Aorta (tissue), 5 donors: ENCODE results near the gene TOM1L2. TPM values are rescaled to one million over a fixed set of nuclear protein-coding genes. Genes with fewer than 3 reads are reported as not detected.

Experiments
- ATAC-seq: fragments of 200-7000 bp; cut with Tn5 transposase; one replicate; pipeline ENCODE4 v1.9.1; 2022; ENCODE audit warnings: moderate library complexity; ENCODE audit not compliant: low FRiP score
- DNase-seq, 2 donors: peaks; one replicate each; pipeline ENCODE4 v3.0.0-alpha.2; 2020
- H3K27ac ChIP-seq, 2 donors: one replicate each; pipeline ENCODE4 v1.5.1; 2013; ENCODE audit warnings: low read length in 2 of 2, mild to moderate bottlenecking in 2 of 2, moderate library complexity in 2 of 2, control low read depth in 1 of 2, inconsistent platforms in 1 of 2, low read depth in 1 of 2
- H3K27me3 ChIP-seq, 2 donors: one replicate each; pipeline ENCODE4 v1.6.1; 2013; ENCODE audit warnings: control low read depth in 1 of 2, low read length in 1 of 2, mild to moderate bottlenecking in 1 of 2, moderate library complexity in 1 of 2; ENCODE audit not compliant: insufficient read depth in 2 of 2, control insufficient read depth in 1 of 2
- H3K36me3 ChIP-seq, 2 donors: one replicate each; pipeline ENCODE4 v1.6.1; 2013; ENCODE audit warnings: control low read depth in 1 of 2, low read length in 1 of 2, mild to moderate bottlenecking in 1 of 2; ENCODE audit not compliant: insufficient read depth in 2 of 2, control insufficient read depth in 1 of 2
- H3K4me1 ChIP-seq, 2 donors: one replicate each; pipeline ENCODE4 v1.6.1; 2013; ENCODE audit warnings: low read length in 2 of 2, control low read depth in 1 of 2, mild to moderate bottlenecking in 1 of 2, moderate library complexity in 1 of 2; ENCODE audit not compliant: insufficient read depth in 2 of 2, control insufficient read depth in 1 of 2
- H3K4me3 ChIP-seq, 2 donors: one replicate each; pipeline ENCODE4 v1.5.1; 2013; ENCODE audit warnings: low read length in 2 of 2, control low read depth in 1 of 2, mild to moderate bottlenecking in 1 of 2
- H3K9me3 ChIP-seq: one replicate; pipeline ENCODE4 v1.6.1; 2013; ENCODE audit warnings: mild to moderate bottlenecking, low read length; ENCODE audit not compliant: control insufficient read depth
- WGBS, 2 donors: extraction: QIAGEN DNeasy Blood & Tissue Kit; methylation state at CpG; one replicate each; pipeline ENCODE4 v1.1.7; 2013; 5-methylcytosine and 5-hydroxymethylcytosine counted together
- intact Hi-C, 2 donors: fragments of 100-400 bp; cut with DNase I; formaldehyde crosslinking; loops; one replicate each; pipeline versions ENCODE4 v1.14.2 to v1.15.0; 2022
- polyA plus RNA-seq, 2 donors: library from polyadenylated mRNA; stranded (reverse); fragments of 200-250 nt; gene quantifications; one replicate each; pipeline ENCODE4 v1.2.3, GENCODE V29; 2013
- total RNA-seq, 2 donors: library from RNA; stranded (reverse); fragmentation: NEBNext Ultra II Directional; extraction: Animal tissue kit (Norgen Biotek cat#: 25700); gene quantifications; one replicate each; pipeline ENCODE4 v1.2.1, GENCODE V29; 2021
- donor health status: healthy with polysubstance abuse.
- donor health status: Bipolar disorder and iron deficiency.
- donor health status: DM: no; HTN: no; CAD: no.
- donor health status: DM: no; HTN: no; CAD: no.
- donor health status: DM: yes; HTN: yes; CAD: no.

The TOM1L2 gene
- total and polyA plus RNA-seq, 4 donors: 11.9 to 74.9 (median 54.8) TPM

- peak overlapping the region in 1 of 2 donors; percentile 21 for H3K27ac ChIP-seq
- H3K36me3 ChIP-seq: no peaks in the 10 kb centered on the region
- no peaks in the 10 kb centered on the region for H3K4me1 ChIP-seq
- intact Hi-C loops: loop anchor here in 1 of 2 donors (10.0 kb wide), 1 partner anchor 56 kb away; no protein-coding TSS in a partner anchor
- H3K9me3 ChIP-seq: no peaks in the 10 kb centered on the region
- DNase-seq (no peak), ATAC-seq (no peak)
- WGBS, 2 donors: 23 to 32% methylated on average over 1 of the region's 1 CpG
- no peaks in the 10 kb centered on the region for H3K27me3 ChIP-seq
- peak overlapping the region; percentile 62 to 75 for H3K4me3 ChIP-seq
Observed at GRCh38 chr17:17970699-17971430, 1.3 kb downstream of the TOM1L2 start.

GRCh38 chr17:17966399-17966798, 5.8 kb downstream of the TOM1L2 start:
- Histone ChIP-seq H3K4me1 (no peaks in the 10 kb centered on the region), H3K36me3 (no peaks in the 10 kb centered on the region), H3K4me3 (no peak overlapping the region), H3K9me3 (no peaks in the 10 kb centered on the region), H3K27me3 (no peaks in the 10 kb centered on the region), H3K27ac (no peak overlapping the region)
- intact Hi-C loops: no loop called here
- ATAC-seq (no peak), DNase-seq (no peak)
- 86 to 91% methylated on average over 3 of the region's 3 CpGs for WGBS, 2 donors

- H3K4me3 ChIP-seq: no peak overlapping the region
- intact Hi-C loops: no loop called here
- no peak for ATAC-seq
- no peaks in the 10 kb centered on the region for H3K4me1 ChIP-seq
- DNase-seq: peak in 1 of 2 donors; percentile 7
- 92 to 95% methylated on average over 2 of the region's 2 CpGs for WGBS, 2 donors
- no peaks in the 10 kb centered on the region for H3K27me3 ChIP-seq
- H3K36me3 ChIP-seq: no peaks in the 10 kb centered on the region
- no peak overlapping the region for H3K27ac ChIP-seq
- H3K9me3 ChIP-seq: no peaks in the 10 kb centered on the region
Observed at GRCh38 chr17:17965152-17965721, 7.0 kb downstream of the TOM1L2 start.

- WGBS, 2 donors: 87% methylated on average over 4 of the region's 4 CpGs
- ATAC-seq (no peak), DNase-seq (peak in 1 of 2 donors; percentile 27)
- H3K27me3 ChIP-seq: no peaks in the 10 kb centered on the region
- H3K4me3 ChIP-seq: no peak overlapping the region
- no peaks in the 10 kb centered on the region for H3K36me3 ChIP-seq
- intact Hi-C loops: no loop called here
- H3K9me3 ChIP-seq: no peaks in the 10 kb centered on the region
- no peaks in the 10 kb centered on the region for H3K4me1 ChIP-seq
- H3K27ac ChIP-seq: no peak overlapping the region
Observed at GRCh38 chr17:17964710-17965109, 7.5 kb downstream of the TOM1L2 start.

GRCh38 chr17:17963694-17964436, 8.3 kb downstream of the TOM1L2 start:
- Histone ChIP-seq H3K36me3 (no peaks in the 10 kb centered on the region), H3K27me3 (no peaks in the 10 kb centered on the region), H3K4me3 (no peak overlapping the region), H3K9me3 (no peaks in the 10 kb centered on the region), H3K27ac (no peak overlapping the region), H3K4me1 (peaks cover 0 to 3% of the 10 kb centered on the region in 2 donors)
- DNase-seq (no peak), ATAC-seq (no peak)
- intact Hi-C loops: no loop called here
- WGBS, 2 donors: 80 to 83% methylated on average over 7 of the region's 7 CpGs

- no peak for ATAC-seq
- no peak overlapping the region for H3K4me3 ChIP-seq
- H3K9me3 ChIP-seq: no peaks in the 10 kb centered on the region
- no peaks in the 10 kb centered on the region for H3K27me3 ChIP-seq
- no peak overlapping the region for H3K27ac ChIP-seq
- WGBS, 2 donors: 72 to 74% methylated on average over 4 of the region's 4 CpGs
- peaks cover 1 to 3% of the 10 kb centered on the region in 2 donors for H3K4me1 ChIP-seq
- no peaks in the 10 kb centered on the region for H3K36me3 ChIP-seq
- DNase-seq: no peak
- intact Hi-C loops: no loop called here
Observed at GRCh38 chr17:17963066-17963465, 9.1 kb downstream of the TOM1L2 start.

- H3K4me1 ChIP-seq: peaks cover 2 to 3% of the 10 kb centered on the region in 2 donors
- H3K27me3 ChIP-seq: no peaks in the 10 kb centered on the region
- H3K9me3 ChIP-seq: no peaks in the 10 kb centered on the region
- no peak overlapping the region for H3K27ac ChIP-seq
- intact Hi-C loops: no loop called here
- H3K4me3 ChIP-seq: no peak overlapping the region
- no peaks in the 10 kb centered on the region for H3K36me3 ChIP-seq
- DNase-seq: no peak
- no peak for ATAC-seq
- 74 to 76% methylated on average over 5 of the region's 5 CpGs for WGBS, 2 donors
Observed at GRCh38 chr17:17960500-17961030, 11.6 kb downstream of the TOM1L2 start.

GRCh38 chr17:17959520-17960361, 12.5 kb downstream of the TOM1L2 start:
- no peaks in the 10 kb centered on the region for H3K27me3 ChIP-seq
- peak; percentile 38 for ATAC-seq
- no peaks in the 10 kb centered on the region for H3K36me3 ChIP-seq
- 19 to 21% methylated on average over 7 of the region's 7 CpGs for WGBS, 2 donors
- DNase-seq: no peak
- H3K9me3 ChIP-seq: no peaks in the 10 kb centered on the region
- H3K27ac ChIP-seq: peak overlapping the region; percentile 17 to 31
- intact Hi-C loops: no loop called here
- no peak overlapping the region for H3K4me3 ChIP-seq
- peaks cover 2 to 3% of the 10 kb centered on the region in 2 donors for H3K4me1 ChIP-seq
